ENCODE measurements around the gene SLFN14.

- no peak for TF ChIP-seq CTCF (IDR thresholded peaks at IDR 0.05)
- no peak for TF ChIP-seq POLR2A (IDR thresholded peaks at IDR 0.05)
Observed at GRCh38 chr17:35559495-35560210, 966 bp downstream of the SLFN14 start.
